ENCODE measurements around the gene JOSD2. TPM values are rescaled to one million over a fixed set of nuclear protein-coding genes. Genes with fewer than 3 reads are reported as not detected.

Gene JOSD2
- total RNA-seq, 1 donor from 2014 or later, result 41.7 TPM

DNA sequence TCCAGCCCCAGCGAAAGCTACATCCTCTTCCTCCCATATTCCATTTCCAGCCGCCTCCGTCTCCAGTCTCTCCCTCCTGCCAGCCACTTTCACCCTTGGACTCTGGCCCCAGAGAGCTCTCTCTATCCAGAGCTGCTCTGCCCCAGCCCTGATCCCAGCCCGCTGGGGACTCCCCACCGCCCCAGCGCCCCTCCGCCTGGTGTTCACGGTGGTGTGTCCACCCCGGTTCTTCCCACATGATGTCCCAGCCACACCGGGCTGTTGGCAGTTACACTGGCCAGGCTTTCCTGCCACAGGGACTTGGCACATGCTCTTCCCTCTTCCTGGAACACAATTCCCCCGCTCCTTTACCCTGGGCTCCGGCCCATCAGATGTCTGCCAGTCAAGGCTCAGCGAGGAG is 46.0 kb downstream of the JOSD2 start:
- Mint-ChIP-seq H3K4me1 (ENCODE audit: low read depth) (peaks cover 8% of the 10 kb centered on the region), H3K36me3 (ENCODE audit: low read depth) (no peaks in the 10 kb centered on the region), H3K9me3 (no peaks in the 10 kb centered on the region), H3K27ac (no peak overlapping the region), H3K27me3 (ENCODE audit: insufficient read depth) (peaks cover 2% of the 10 kb centered on the region), H3K4me3 (no peak overlapping the region)
- intact Hi-C loops (cut with micrococcal nuclease), result loop anchor here (5.0 kb wide), 1 partner anchor 213 kb away; no protein-coding TSS in a partner anchor
- DNase-seq (ENCODE audit: low spot score), result no peak

- H3K4me3 Mint-ChIP-seq, result no peak overlapping the region
- peaks cover 2% of the 10 kb centered on the region for H3K27me3 Mint-ChIP-seq (ENCODE audit: insufficient read depth)
- intact Hi-C loops (cut with micrococcal nuclease), result loop anchor here (5.0 kb wide), 1 partner anchor 212 kb away; no protein-coding TSS in a partner anchor
- no peaks in the 10 kb centered on the region for H3K36me3 Mint-ChIP-seq (ENCODE audit: low read depth)
- H3K27ac Mint-ChIP-seq, result no peak overlapping the region
- DNase-seq (ENCODE audit: low spot score), result no peak
- no peaks in the 10 kb centered on the region for H3K9me3 Mint-ChIP-seq
- H3K4me1 Mint-ChIP-seq (ENCODE audit: low read depth), result peaks cover 8% of the 10 kb centered on the region
These were observed 46.6 kb downstream of the JOSD2 start for GRCh38 chr19:50464348-50464747.

DNA sequence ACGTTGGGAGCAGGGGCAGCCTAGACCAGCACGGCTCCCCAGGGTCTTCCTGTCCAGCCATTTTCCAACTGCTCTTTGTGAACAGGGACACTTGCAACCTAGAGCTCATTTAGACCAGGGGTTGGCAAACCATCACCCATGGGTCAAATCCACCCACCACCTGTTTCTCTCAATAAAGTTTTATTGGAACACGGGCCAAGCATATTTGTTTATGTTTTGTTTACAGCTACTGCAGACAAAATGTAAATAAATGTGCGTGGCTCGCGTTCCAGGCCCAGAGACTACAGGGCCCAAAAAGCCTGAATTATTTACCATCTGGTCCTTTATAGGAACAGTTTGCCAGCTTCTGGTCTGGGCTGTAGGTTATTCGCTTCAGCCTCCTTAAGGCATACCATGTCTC is 48.0 kb downstream of the JOSD2 start:
- H3K27me3 Mint-ChIP-seq (ENCODE audit: insufficient read depth), result no peaks in the 10 kb centered on the region
- no peak for DNase-seq (ENCODE audit: low spot score)
- intact Hi-C loops (cut with micrococcal nuclease), result loop anchor here (5.0 kb wide), 1 partner anchor 211 kb away; no protein-coding TSS in a partner anchor
- H3K27ac Mint-ChIP-seq, result no peak overlapping the region
- H3K9me3 Mint-ChIP-seq, result no peaks in the 10 kb centered on the region
- H3K4me3 Mint-ChIP-seq, result no peak overlapping the region
- peaks cover 8% of the 10 kb centered on the region for H3K4me1 Mint-ChIP-seq (ENCODE audit: low read depth)
- no peaks in the 10 kb centered on the region for H3K36me3 Mint-ChIP-seq (ENCODE audit: low read depth)

DNA sequence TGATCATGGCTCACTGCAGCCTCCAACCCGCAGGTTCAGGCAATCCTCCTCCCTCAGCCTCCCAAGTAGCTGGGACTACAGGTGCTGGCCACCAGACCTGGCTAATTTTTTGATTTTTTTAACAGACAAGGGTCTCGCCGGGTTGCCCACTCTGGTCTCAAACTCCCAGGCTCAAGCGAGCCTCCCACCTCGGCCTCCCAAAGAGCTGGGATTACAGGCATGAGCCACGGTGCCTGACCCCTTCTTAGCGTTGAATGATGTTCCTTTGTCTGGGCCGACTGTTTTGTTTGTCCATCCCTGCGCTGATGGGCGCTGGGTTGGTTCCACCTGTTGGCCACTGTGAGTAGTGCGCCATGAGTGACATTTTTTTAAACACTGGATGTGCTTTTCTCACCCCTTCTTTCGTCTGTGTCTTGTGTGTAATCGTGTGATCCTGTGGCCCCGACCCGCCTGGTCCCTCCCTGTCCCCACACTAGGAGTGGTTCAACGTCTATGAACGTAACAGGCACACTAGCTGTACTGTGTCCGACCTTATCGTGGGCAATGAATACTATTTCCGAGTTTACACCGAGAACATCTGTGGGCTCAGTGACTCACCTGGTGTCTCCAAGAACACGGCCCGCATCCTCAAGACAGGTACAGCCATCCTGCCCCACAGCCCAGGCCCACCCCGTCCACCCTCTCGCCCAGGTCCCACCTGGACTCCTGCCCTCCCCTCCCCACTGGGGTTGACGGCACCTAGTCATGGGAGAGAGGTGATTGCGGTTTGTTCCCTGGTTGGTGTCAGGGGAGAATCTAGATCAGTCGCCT is 49.7 kb downstream of the JOSD2 start:
- intact Hi-C loops (cut with micrococcal nuclease), result loop anchor here (1.0 to 5.0 kb wide), 4 partner anchors 30 to 209 kb away; no protein-coding TSS in a partner anchor
- Mint-ChIP-seq H3K27me3 (ENCODE audit: insufficient read depth) (no peaks in the 10 kb centered on the region), H3K4me1 (ENCODE audit: low read depth) (peaks cover 8% of the 10 kb centered on the region), H3K27ac (no peak overlapping the region), H3K36me3 (ENCODE audit: low read depth) (no peaks in the 10 kb centered on the region), H3K4me3 (no peak overlapping the region), H3K9me3 (no peaks in the 10 kb centered on the region)
- peak; percentile 56 for DNase-seq (ENCODE audit: low spot score)

DNA sequence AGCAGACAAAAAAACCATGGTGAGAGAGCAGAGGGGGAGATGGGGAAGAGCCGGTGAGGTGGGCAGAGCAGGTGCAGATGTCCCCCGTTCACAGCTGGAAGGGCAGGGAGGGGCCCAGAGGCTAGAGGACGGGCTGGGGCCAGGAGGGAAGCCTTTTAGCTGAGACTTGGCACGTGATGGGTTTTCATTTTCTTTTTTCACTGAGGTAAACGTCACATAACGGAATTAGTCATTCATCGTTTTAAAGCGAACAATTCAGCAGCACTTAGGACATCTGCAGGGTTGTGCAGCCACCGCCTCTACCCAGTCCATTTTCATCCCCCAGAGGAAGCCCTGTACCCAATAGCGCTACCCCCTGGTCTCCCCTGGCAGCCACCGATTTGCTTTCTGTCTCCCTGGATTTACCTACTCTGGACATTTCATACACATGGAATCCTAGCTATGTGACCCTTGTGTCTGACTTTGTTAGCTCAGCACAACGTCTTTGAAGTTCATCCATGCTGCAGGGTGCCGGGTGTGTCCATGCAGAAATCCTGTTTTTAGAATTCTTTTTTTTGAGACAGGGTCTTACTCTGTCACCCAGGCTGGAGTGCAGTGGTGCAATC is 50.7 kb downstream of the JOSD2 start:
- Mint-ChIP-seq H3K4me1 (ENCODE audit: low read depth) (peaks cover 8% of the 10 kb centered on the region), H3K36me3 (ENCODE audit: low read depth) (no peaks in the 10 kb centered on the region), H3K4me3 (no peak overlapping the region), H3K27me3 (ENCODE audit: insufficient read depth) (no peaks in the 10 kb centered on the region), H3K27ac (no peak overlapping the region), H3K9me3 (no peaks in the 10 kb centered on the region)
- DNase-seq (ENCODE audit: low spot score), result no peak
- intact Hi-C loops (cut with micrococcal nuclease), result loop anchor here (2.0 to 5.0 kb wide), 2 partner anchors 29 to 208 kb away; no protein-coding TSS in a partner anchor

DNA sequence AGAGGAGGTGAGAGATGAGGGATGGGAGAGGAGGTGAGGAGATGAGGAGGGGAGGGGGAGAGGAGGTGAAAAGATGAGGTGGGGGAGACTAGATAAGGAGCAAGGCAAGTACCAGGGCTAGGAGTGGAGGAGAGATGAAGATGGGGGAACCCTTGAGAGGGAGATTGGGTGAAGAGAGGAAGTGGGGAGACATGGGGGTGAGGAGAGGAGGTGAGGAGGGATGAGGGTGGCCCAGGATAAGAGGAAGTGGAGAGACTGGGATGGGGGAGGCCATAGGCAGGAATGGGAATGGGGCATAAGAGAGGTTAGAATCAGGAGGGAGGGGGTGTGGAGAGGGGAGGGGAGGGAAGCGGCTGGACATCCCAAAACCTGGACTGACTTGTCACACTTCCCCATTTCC is 51.4 kb downstream of the JOSD2 start:
- intact Hi-C loops (cut with micrococcal nuclease), result loop anchor here (2.0 to 5.0 kb wide), 2 partner anchors 29 to 207 kb away; no protein-coding TSS in a partner anchor
- no peak for DNase-seq (ENCODE audit: low spot score)
- H3K4me3 Mint-ChIP-seq, result no peak overlapping the region
- peaks cover 8% of the 10 kb centered on the region for H3K4me1 Mint-ChIP-seq (ENCODE audit: low read depth)
- no peaks in the 10 kb centered on the region for H3K27me3 Mint-ChIP-seq (ENCODE audit: insufficient read depth)
- no peaks in the 10 kb centered on the region for H3K36me3 Mint-ChIP-seq (ENCODE audit: low read depth)
- H3K9me3 Mint-ChIP-seq, result no peaks in the 10 kb centered on the region
- H3K27ac Mint-ChIP-seq, result no peak overlapping the region

DNA sequence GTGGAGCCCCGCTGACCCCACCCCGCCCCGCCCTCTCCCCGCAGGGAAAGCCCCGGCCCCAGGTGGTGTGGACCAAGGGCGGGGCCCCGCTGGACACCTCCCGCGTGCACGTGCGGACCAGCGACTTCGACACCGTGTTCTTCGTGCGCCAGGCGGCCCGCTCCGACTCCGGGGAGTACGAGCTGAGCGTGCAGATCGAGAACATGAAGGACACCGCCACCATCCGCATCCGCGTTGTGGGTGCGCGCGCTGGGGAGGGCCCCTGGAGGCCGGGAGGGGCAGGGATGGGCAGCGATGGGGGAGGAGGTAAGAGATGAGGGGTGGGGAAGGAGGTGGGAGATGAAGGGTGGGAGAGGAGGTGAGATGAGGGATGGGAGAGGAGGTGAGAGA is 51.9 kb downstream of the JOSD2 start:
- Mint-ChIP-seq H3K4me1 (ENCODE audit: low read depth) (peaks cover 8% of the 10 kb centered on the region), H3K27ac (no peak overlapping the region), H3K9me3 (no peaks in the 10 kb centered on the region), H3K27me3 (ENCODE audit: insufficient read depth) (no peaks in the 10 kb centered on the region), H3K4me3 (no peak overlapping the region), H3K36me3 (ENCODE audit: low read depth) (no peaks in the 10 kb centered on the region)
- DNase-seq (ENCODE audit: low spot score), result no peak
- intact Hi-C loops (cut with micrococcal nuclease), result no loop called here

DNA sequence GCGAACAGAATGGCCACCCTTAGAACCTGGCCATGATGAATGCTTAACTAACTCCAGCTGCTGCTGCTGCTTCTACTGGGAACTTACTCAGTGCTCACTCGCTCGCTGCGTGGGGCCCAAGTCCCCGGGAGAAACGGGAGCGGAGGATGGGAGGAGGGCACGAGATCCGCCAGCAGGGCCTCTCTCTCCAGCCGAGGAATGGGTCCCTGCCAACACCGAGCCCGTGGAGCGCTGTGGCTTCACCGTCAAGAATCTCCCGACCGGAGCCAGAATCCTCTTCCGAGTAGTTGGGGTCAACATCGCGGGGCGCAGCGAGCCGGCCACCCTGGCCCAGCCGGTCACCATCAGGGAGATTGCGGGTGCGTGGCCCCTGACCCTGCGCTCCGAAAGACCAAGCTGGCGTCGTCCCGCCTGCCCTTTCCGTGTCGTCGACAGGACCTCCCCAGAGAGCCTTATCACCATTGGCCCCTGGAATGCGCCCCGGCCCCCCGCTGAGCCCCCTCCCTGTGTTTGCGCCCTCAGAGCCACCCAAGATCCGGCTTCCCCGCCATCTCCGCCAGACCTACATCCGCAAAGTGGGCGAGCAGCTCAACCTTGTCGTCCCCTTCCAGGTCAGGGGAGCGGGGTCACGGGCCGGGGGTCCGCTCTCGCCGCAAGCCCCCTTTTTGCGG is 52.5 kb downstream of the JOSD2 start:
- DNase-seq (ENCODE audit: low spot score), result no peak
- no peaks in the 10 kb centered on the region for H3K9me3 Mint-ChIP-seq
- peaks cover 8% of the 10 kb centered on the region for H3K4me1 Mint-ChIP-seq (ENCODE audit: low read depth)
- no peak overlapping the region for H3K27ac Mint-ChIP-seq
- intact Hi-C loops (cut with micrococcal nuclease), result no loop called here
- H3K4me3 Mint-ChIP-seq, result no peak overlapping the region
- no peaks in the 10 kb centered on the region for H3K27me3 Mint-ChIP-seq (ENCODE audit: insufficient read depth)
- no peaks in the 10 kb centered on the region for H3K36me3 Mint-ChIP-seq (ENCODE audit: low read depth)

DNA sequence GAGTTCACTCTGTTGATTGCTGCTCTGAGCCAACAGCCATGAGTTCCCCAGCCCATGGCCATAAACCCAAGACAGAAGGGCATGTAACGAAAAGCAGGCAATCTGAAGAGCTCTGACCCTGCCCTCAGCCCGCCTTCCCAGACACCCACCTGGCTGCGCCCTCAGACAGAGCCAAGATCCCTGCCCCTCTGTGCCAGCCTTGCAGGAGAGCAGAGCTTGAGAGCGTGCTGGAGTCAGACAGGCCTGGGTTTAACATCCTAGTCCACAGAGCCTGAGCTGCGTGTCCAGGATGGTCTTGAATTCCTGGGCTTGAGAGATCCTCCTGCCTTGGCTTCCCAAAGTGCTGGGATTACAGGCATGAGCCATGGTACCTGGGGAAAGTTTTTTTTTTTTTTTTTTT is 53.7 kb downstream of the JOSD2 start:
- H3K27ac Mint-ChIP-seq, result no peak overlapping the region
- H3K27me3 Mint-ChIP-seq (ENCODE audit: insufficient read depth), result no peaks in the 10 kb centered on the region
- intact Hi-C loops (cut with micrococcal nuclease), result no loop called here
- no peak for DNase-seq (ENCODE audit: low spot score)
- no peak overlapping the region for H3K4me3 Mint-ChIP-seq
- no peaks in the 10 kb centered on the region for H3K36me3 Mint-ChIP-seq (ENCODE audit: low read depth)
- no peaks in the 10 kb centered on the region for H3K9me3 Mint-ChIP-seq
- H3K4me1 Mint-ChIP-seq (ENCODE audit: low read depth), result peaks cover 8% of the 10 kb centered on the region

Other genes starting within 250 kb of the JOSD2 start
- 23.7 and 24.0 TPM in 2 replicates for gene KCNC3, start 181.8 kb downstream of the JOSD2 start, total RNA-seq
- gene NAPSA, start 145.6 kb downstream of the JOSD2 start, total RNA-seq, result 15.8 and 16.4 TPM in 2 replicates
- 84.3 and 84.8 TPM in 2 replicates for gene NR1H2, start 134.7 kb downstream of the JOSD2 start, total RNA-seq
- gene POLD1, start 126.8 kb downstream of the JOSD2 start, total RNA-seq, result 171 and 178 TPM in 2 replicates
- gene SPIB, start 92.3 kb downstream of the JOSD2 start, total RNA-seq, result 1.3 TPM in 2 replicates
- 0.22 and 0.47 TPM in 2 replicates for gene MYBPC2, start 78.3 kb downstream of the JOSD2 start, total RNA-seq
- gene EMC10, start 34.7 kb downstream of the JOSD2 start, total RNA-seq, result 90.0 and 95.4 TPM in 2 replicates
- 0.39 and 0.88 TPM in 2 replicates for gene GARIN5A, start 34.3 kb downstream of the JOSD2 start, total RNA-seq
- gene ASPDH, start 2.7 kb upstream of the JOSD2 start, total RNA-seq, result not detected in 2 replicates
- 0.05 and 0.15 TPM in 2 replicates for gene LRRC4B, start 57.2 kb upstream of the JOSD2 start, total RNA-seq
- gene SYT3, start 128.7 kb upstream of the JOSD2 start, total RNA-seq, result not detected in 2 replicates
- not detected in 2 replicates for gene C19orf81, start 138.3 kb upstream of the JOSD2 start, total RNA-seq
- not detected in 2 replicates for gene SHANK1, start 208.6 kb upstream of the JOSD2 start, total RNA-seq
- 0.75 and 0.83 TPM in 2 replicates for gene CLEC11A, start 212.2 kb upstream of the JOSD2 start, total RNA-seq